AG04449 (cell line): ENCODE data around the gene CFAP92.

Experiments used
- CTCF ChIA-PET: fragments of 350-600 bp; formaldehyde crosslinking; extraction: SDS; loops from one replicate; lab custom pipeline; 2021; ENCODE audit warnings: antibody characterized with exemption; lab: Yijun Ruan, JAX
- POLR2A ChIA-PET: fragments of 400-600, 350-600 bp; formaldehyde crosslinking; extraction: SDS; loops from one replicate; lab custom pipeline; 2020; ENCODE audit warnings: antibody characterized with exemption, inconsistent platforms; lab: Yijun Ruan, JAX
- DNase-seq: peaks from one replicate; pipeline ENCODE4 v3.0.0-alpha.2; 2010; ENCODE audit warnings: low read depth, low spot score
- H3K4me3 ChIP-seq: 2 replicates; pipeline ENCODE4 v1.5.1; 2011; ENCODE audit warnings: low read depth, mild to moderate bottlenecking, control low read depth, low read length
- CTCF ChIP-seq: IDR thresholded peaks from one replicate; pipeline ENCODE4 v1.5.1; 2011; ENCODE audit warnings: mild to moderate bottlenecking, moderate library complexity, low read length, control low read depth, inconsistent platforms; ENCODE audit not compliant: insufficient read depth; ENCODE audit errors: missing control alignments

Gene CFAP92

DNA sequence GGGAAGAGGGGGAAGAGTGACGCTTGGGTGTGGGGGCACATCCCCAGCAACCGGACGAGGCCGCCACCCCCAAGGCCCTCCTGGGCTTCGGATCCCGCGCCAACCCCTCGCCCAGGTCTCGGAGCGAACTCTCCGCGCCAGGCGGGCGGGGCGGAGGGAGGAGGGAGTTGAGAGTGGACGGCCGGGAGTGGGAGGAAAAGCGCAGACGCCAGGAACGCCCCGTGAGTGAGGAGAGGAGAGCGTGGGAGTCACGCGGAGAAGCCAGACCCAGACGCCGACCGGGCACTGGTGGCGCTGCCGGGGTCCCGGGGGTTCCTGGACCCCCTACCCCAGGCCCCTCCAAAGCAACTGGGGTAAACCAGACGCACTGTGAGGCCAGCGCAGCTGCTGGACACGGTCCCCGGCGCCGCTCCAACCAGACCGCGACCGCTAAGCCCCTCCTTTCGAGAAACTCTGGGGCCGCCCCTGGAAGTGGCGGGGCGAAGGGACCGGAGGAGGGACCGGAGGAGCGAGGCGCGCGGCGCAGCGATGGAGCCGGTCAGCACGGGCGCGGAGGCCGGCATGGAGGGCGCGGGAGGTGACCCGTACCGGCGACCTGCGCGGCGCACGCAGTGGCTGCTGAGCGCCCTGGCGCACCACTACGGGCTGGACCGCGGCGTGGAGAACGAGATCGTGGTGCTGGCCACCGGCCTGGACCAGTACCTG lies 7.4 kb upstream of the CFAP92 start, which contains the start of gene EFCC1:
Gene EFCC1, plus strand, starts transcription at position 204 of the 705 bp plus-strand sequence. Its CDS starts 325 bp downstream, at position 529.
- no peak for TF ChIP-seq CTCF
- ChIA-PET CTCF (no interaction called here), POLR2A (interaction anchor here (0.5 kb wide), 1 partner anchor 68 kb away, joined by 3 read pairs; no protein-coding TSS in a partner anchor)
- no peak for DNase-seq
- H3K4me3 ChIP-seq = no peak within 1 kb of the TSS

DNA sequence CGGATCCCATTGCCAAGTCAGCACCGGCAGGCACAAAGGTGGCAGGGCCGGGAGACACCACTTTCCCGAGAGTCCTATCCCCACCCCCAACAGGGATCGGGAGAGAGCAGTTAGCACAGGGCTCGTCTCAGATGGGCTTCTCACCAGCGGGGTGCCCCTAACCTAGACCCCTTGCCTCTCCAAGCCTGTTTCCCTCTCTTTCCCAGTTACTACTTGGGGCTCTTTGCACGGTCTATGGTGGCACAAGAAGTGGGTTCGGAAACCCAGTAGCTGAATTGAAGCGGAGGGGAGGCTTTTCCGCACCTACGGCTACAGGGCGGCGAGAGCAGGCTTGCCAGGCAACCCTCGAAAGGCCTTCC lies 6.8 kb upstream of the CFAP92 start:
- no peak overlapping the region for H3K4me3 ChIP-seq
- DNase-seq = no peak
- TF ChIP-seq CTCF = no peak
- CTCF ChIA-PET = no interaction called here
- POLR2A ChIA-PET = interaction anchor here (0.5 kb wide), 1 partner anchor 68 kb away, joined by 3 read pairs; no protein-coding TSS in a partner anchor

DNA sequence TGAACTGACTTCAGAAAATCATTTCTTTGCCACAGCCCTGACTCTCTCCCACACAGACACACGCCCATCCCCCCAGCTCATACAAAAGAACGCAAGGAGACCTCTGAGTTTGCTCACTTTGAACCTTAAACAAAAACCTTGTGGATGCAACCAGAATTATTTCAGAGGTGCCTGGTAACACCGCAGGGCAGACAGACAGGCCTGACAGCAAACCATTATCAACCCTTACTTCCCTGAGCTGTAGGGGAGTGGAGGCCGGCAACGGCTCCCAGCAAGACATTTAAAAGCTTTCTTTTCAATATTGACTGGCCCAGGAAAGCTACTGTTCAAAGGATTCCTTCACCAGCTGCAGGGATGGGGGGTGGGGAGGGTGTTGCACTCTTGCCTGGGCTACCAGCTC lies 5.2 kb upstream of the CFAP92 start:
- H3K4me3 ChIP-seq = no peak overlapping the region
- TF ChIP-seq CTCF = no peak
- DNase-seq = no peak
- ChIA-PET POLR2A (no interaction called here), CTCF (interaction anchor here (1.3 to 2.0 kb wide), 3 partner anchors 9 to 28 kb away, joined by 3 to 12 read pairs (median 4); no protein-coding TSS in a partner anchor)

DNA sequence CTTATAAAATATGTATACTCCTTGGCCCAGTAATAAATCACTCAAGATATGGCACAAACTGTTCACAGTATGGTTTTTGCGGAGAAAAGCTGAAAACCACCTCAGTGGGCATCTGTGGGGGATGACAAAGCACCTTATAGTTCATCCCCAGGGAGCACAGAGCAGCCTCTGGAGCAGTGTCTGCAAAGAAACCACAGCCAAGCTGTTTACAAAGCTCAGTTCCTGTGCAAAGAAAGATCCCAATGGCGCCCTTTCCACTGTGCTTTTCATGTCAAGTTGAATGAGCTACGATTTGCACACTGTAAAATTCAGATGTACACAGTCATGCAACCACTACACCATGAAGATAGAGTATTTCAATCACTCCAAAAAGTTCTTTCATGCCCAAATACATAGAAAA lies 4.7 kb upstream of the CFAP92 start:
- no peak for DNase-seq
- H3K4me3 ChIP-seq = no peak overlapping the region
- CTCF ChIA-PET = interaction anchor here (0.9 to 2.0 kb wide), 6 partner anchors 9 to 248 kb away, joined by 3 to 12 read pairs (median 4); no protein-coding TSS in a partner anchor
- TF ChIP-seq CTCF = no peak
- POLR2A ChIA-PET = no interaction called here

DNA sequence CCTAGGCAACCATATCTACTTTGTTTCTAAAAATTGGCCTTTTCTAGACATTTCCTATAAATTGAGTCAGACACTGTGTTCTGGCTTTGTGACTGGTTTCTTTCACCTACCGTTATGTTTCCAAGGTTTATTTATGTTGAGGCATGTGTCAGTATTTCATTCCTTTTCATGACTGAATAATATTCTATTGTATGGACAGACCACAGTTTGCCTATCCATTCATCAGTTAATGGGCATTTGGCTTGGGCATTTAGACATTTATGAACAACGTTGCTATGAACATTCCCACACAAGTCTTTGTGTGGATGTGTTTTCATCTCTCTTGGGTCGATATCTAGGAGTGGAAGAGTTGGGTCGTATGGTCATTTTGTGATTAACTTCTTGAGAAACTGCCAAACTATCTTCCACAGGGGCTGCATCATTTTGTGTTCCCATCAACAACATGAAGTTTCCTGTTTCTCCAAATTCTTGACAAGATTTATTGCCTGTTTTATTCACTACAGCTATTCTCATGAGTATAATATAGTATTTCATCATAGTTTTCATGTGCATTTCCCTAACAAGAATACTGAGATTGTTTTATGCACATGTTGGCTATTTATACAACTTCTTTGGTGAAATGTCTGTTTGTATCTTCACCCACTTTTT lies 3.7 kb upstream of the CFAP92 start:
- ChIA-PET CTCF (interaction anchor here (0.9 to 2.0 kb wide), 6 partner anchors 10 to 249 kb away, joined by 3 to 12 read pairs (median 3); no protein-coding TSS in a partner anchor), POLR2A (no interaction called here)
- TF ChIP-seq CTCF = no peak
- H3K4me3 ChIP-seq = no peak overlapping the region
- no peak for DNase-seq

DNA sequence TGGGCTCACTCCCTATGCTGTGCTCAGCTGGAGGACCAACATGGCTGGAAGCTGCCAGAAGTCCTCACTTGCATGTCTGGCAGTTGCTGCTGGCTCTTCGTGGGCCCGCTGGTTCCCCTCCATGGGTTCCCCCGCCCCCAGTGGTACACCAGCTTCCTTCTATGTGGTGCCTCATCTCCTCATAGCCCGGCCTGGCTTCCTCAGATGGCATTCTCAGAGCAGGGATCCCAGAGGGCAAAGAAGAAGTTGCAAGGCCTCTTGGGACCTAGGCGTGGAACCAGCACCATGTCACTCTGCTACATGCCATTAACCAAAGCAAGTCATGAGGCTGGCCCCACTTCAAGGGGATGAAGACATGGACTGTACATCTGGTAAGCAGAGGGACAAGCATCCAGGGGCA lies 2.9 kb upstream of the CFAP92 start:
- DNase-seq = no peak
- ChIA-PET POLR2A (no interaction called here), CTCF (interaction anchor here (0.9 to 1.1 kb wide), 2 partner anchors 26 to 29 kb away, joined by 3 to 8 read pairs; no protein-coding TSS in a partner anchor)
- no peak overlapping the region for H3K4me3 ChIP-seq
- no peak for TF ChIP-seq CTCF
